ENCODE data around the gene ANKEF1.

GRCh38 chr20:10005885-10006284 is 28.9 kb upstream of the ANKEF1 start:
- TF ChIP-seq CTCF (IDR thresholded peaks at IDR 0.05): no peak
- TF ChIP-seq EZH2 (IDR thresholded peaks at IDR 0.05; ENCODE audit: borderline replicate concordance, insufficient read depth, low read depth, low read length, poor library complexity, severe bottlenecking): no peak
